Measurements from ENCODE around the gene LRRC25.

LRRC25 gene

GRCh38 chr19:18397242-18398202 lies at the start of gene LRRC25:
Gene LRRC25 (minus strand): TSS chr19:18397622. CDS start chr19:18396963, 659 bp downstream.
- H3K36me3 Mint-ChIP-seq (ENCODE audit: low read depth) = no peaks in the 10 kb centered on the region
- peaks cover 20% of the 10 kb centered on the region for H3K4me1 Mint-ChIP-seq
- peak; percentile 81 for DNase-seq
- H3K27ac Mint-ChIP-seq = peak within 1 kb of the TSS; percentile 78
- peaks cover 12% of the 10 kb centered on the region for H3K27me3 Mint-ChIP-seq (ENCODE audit: low read depth, poor library complexity)
- H3K4me3 Mint-ChIP-seq = peak within 1 kb of the TSS; percentile 56
- H3K9me3 Mint-ChIP-seq = no peaks in the 10 kb centered on the region
- TF ChIP-seq CTCF (IDR thresholded peaks at IDR 0.05) = no peak

GRCh38 chr19:18446811-18447359 lies 49.5 kb upstream of the LRRC25 start:
- Mint-ChIP-seq H3K27me3 (ENCODE audit: low read depth, poor library complexity) (peaks cover 4% of the 10 kb centered on the region), H3K36me3 (ENCODE audit: low read depth) (peaks cover 17% of the 10 kb centered on the region), H3K27ac (peak overlapping the region; percentile 83), H3K4me1 (peaks cover 39% of the 10 kb centered on the region), H3K9me3 (no peaks in the 10 kb centered on the region), H3K4me3 (no peak overlapping the region)
- no peak for TF ChIP-seq CTCF (IDR thresholded peaks at IDR 0.05)
- no peak for DNase-seq

DNA sequence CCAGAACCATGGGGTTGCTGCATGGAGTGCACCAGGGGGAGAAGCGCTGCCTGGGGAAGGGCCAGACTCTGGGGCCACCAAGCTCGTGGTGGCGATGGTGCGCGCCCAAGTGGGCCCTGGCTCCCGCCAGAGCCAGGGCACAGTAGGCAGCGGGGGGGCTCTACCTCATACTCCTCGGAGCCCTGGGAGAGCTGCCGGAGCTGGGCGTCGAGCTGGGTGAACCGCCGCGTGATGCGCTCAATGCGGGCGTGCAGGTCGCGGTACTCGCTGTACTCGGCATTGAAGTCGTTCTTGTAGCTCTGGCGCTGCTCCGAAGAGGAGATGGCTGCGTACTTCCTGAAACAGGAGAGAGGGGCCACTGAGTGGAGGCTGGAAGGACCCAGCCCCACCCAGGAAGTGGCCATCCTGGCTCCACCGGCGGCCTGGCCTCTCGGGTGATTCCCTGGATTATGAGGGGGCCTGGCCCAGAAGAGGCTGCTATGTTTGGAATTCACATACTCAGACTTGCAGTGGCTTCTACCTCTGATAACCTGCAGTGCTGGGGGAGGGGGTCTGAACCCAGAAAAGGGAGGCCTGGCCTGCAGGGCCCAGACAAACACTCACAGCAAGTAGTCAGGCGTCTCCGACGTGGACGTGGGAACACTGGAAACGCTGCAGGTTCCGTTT lies 48.9 kb upstream of the LRRC25 start:
- no peak for TF ChIP-seq CTCF (IDR thresholded peaks at IDR 0.05)
- DNase-seq = no peak
- H3K27ac Mint-ChIP-seq = no peak overlapping the region
- no peak overlapping the region for H3K4me3 Mint-ChIP-seq
- no peaks in the 10 kb centered on the region for H3K9me3 Mint-ChIP-seq
- H3K4me1 Mint-ChIP-seq = peaks cover 41% of the 10 kb centered on the region
- peaks cover 17% of the 10 kb centered on the region for H3K36me3 Mint-ChIP-seq (ENCODE audit: low read depth)
- H3K27me3 Mint-ChIP-seq (ENCODE audit: low read depth, poor library complexity) = peaks cover 4% of the 10 kb centered on the region

- H3K4me3 Mint-ChIP-seq = no peak overlapping the region
- no peak overlapping the region for H3K27ac Mint-ChIP-seq
Observed at GRCh38 chr19:18445262-18445948, 48.0 kb upstream of the LRRC25 start.

DNA sequence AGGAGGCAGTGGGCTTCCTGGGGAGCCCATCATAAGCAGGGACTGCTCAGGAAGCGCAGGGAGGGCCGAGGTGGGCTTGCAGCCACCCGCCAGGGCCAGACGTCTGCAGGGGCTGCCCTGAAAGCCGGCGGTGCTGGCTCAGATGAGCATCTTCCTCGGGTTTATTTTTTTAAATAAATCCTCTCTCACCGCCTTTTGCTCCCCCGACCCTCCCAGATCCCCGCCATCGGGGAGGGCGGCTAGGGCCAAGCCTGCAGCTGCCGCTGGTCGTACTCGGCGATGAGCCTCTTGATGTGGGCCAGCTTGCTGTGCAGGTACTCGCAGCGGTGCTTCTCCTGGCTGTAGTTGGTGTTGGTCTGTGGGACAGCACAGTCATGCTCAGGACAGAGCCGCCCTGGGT lies 47.1 kb upstream of the LRRC25 start:
- no peak for DNase-seq
- no peak overlapping the region for H3K4me3 Mint-ChIP-seq
- no peaks in the 10 kb centered on the region for H3K9me3 Mint-ChIP-seq
- no peak overlapping the region for H3K27ac Mint-ChIP-seq
- H3K4me1 Mint-ChIP-seq = peaks cover 59% of the 10 kb centered on the region
- no peak for TF ChIP-seq CTCF (IDR thresholded peaks at IDR 0.05)
- peaks cover 17% of the 10 kb centered on the region for H3K36me3 Mint-ChIP-seq (ENCODE audit: low read depth)
- H3K27me3 Mint-ChIP-seq (ENCODE audit: low read depth, poor library complexity) = peaks cover 4% of the 10 kb centered on the region

More at GRCh38 chr19:18445262-18445948, 48.0 kb upstream of the LRRC25 start:
- no peak for TF ChIP-seq CTCF (IDR thresholded peaks at IDR 0.05)
- Mint-ChIP-seq H3K9me3 (no peaks in the 10 kb centered on the region), H3K4me1 (peaks cover 50% of the 10 kb centered on the region), H3K36me3 (ENCODE audit: low read depth) (peaks cover 17% of the 10 kb centered on the region), H3K27me3 (ENCODE audit: low read depth, poor library complexity) (peaks cover 4% of the 10 kb centered on the region)
- no peak for DNase-seq

All from nephron progenitor cell (in vitro differentiated cells).